Epithelial cell of esophagus (primary cell): ENCODE measurements around the gene CHRNG.

Experiments
- DNase-seq: peaks from one replicate; pipeline ENCODE4 v3.0.0; 2010; ENCODE audit warnings: low read depth
- H3K4me3 ChIP-seq: 2 replicates; pipeline ENCODE4 v1.5.1; 2011; ENCODE audit warnings: mild to moderate bottlenecking, low read length, control low read depth
- CTCF ChIP-seq: IDR thresholded peaks from 2 replicates; pipeline ENCODE4 v1.5.1; 2011; ENCODE audit warnings: low read depth, mild to moderate bottlenecking, low read length, control low read depth, inconsistent platforms; ENCODE audit not compliant: insufficient read depth; ENCODE audit errors: missing control alignments

CHRNG gene

GRCh38 chr2:232576995-232577394 is 37.5 kb downstream of the CHRNG start:
- DNase-seq, result peak; percentile 42
- TF ChIP-seq CTCF, result no peak
- no peak overlapping the region for H3K4me3 ChIP-seq

- TF ChIP-seq CTCF, result no peak
- no peak for DNase-seq
- H3K4me3 ChIP-seq, result no peak overlapping the region
These were observed 38.3 kb downstream of the CHRNG start for GRCh38 chr2:232577841-232578240.

GRCh38 chr2:232578626-232579025 is 39.1 kb downstream of the CHRNG start:
- no peak for TF ChIP-seq CTCF
- DNase-seq, result no peak
- no peak overlapping the region for H3K4me3 ChIP-seq

- DNase-seq, result no peak
- no peak for TF ChIP-seq CTCF
- H3K4me3 ChIP-seq, result no peak overlapping the region
These were observed 41.1 kb downstream of the CHRNG start for GRCh38 chr2:232580648-232580981.

GRCh38 chr2:232581725-232582124 is 42.2 kb downstream of the CHRNG start:
- TF ChIP-seq CTCF, result no peak
- H3K4me3 ChIP-seq, result no peak overlapping the region
- no peak for DNase-seq

- H3K4me3 ChIP-seq, result no peak overlapping the region
- no peak for DNase-seq
- no peak for TF ChIP-seq CTCF
These were observed 44.7 kb downstream of the CHRNG start for GRCh38 chr2:232584238-232584637.

- no peak for TF ChIP-seq CTCF
- DNase-seq, result no peak
- no peak overlapping the region for H3K4me3 ChIP-seq
These were observed 47.5 kb downstream of the CHRNG start for GRCh38 chr2:232586943-232587505.
